GM19023 (cell line): Measurements from ENCODE around the gene CSRNP2.
A peak's percentile ranks its signal among the peaks of the same experiment; 100 is the strongest.
"Not testable (repeated sequence)": the region's sequence is repeated elsewhere in the genome, so short reads cannot be mapped to it uniquely, and the experiment has no call there.

ENCODE experiments used
- ATAC-seq: cut with Tn5 transposase; IDR thresholded peaks from one replicate; pipeline ENCODE4 v1.9.1; 2021; ENCODE audit warnings: mild to moderate bottlenecking, moderate library complexity; ENCODE audit not compliant: unreplicated experiment

The CSRNP2 gene

DNA sequence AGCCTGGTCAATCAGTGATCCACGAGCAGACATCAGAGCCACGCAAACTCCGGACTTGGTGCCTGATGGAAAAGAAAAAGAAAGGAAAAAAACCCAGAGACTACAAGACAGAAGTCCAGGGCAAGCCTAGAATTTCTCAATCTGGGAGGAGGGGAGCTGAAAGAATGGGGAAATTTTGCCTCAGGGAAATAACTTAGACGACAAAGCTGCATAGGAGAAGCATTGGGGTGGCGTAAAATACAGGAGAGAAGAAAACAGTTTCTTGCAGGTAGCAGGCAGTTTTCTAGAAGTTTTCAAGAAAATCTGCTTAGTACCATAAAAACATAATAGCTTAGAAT lies 54.6 kb downstream of the CSRNP2 start:
- no peak for ATAC-seq

DNA sequence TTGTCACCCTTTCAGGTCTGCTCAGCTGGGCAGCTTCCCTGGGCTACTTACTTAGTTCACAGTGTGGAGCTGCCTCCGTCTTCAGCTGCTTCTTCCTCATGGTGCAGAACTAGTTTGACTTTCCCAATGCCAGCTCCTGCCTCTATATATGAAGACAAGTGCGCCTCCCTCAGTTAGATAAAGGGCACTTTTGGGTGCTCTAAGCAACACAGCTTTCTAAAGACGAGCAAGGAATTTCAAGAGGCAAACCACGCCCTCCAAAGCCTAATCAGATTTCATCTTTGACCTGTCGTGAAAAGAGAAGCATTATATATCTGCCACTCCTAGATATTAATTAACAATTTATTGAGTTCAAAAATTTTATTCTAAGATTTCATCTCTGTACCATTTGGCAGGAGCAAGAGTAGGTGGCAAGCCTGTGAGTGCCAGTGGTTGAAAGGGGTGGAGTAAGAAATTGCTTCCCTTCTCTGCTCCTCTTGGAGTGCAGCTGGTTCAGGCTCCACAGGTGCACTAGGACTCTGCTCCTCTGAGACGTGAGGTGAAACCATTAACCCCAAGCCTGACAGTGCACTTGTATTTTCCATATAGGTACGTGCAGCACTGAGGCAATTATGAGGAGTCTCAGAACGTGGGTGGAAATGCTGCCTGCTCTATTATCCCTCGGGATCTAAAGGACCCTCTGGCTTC lies 55.1 kb downstream of the CSRNP2 start:
- no peak for ATAC-seq

DNA sequence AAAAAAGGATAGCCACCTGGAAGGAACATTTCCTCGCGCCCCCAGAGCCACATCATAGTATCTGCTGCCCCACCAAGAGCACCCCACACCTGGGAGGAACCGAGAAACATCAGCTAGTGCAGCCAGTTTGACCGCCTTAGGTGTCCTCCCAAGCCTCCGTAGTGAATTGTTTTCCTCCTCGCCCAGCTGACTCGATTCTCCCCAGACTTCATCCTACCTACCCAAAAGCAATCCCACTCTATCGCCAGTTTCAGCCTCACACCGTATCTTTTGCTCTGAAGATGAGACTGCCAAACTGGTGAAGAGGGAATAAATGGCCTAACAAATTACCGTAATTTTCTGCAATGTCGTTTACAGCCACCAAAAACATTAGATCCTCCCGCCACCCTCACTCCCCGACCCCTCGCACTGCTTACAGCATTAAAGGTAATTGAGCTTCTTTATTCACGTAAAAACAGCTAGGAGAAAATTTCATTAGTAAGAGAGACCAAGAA lies 56.0 kb downstream of the CSRNP2 start:
- no peak for ATAC-seq

DNA sequence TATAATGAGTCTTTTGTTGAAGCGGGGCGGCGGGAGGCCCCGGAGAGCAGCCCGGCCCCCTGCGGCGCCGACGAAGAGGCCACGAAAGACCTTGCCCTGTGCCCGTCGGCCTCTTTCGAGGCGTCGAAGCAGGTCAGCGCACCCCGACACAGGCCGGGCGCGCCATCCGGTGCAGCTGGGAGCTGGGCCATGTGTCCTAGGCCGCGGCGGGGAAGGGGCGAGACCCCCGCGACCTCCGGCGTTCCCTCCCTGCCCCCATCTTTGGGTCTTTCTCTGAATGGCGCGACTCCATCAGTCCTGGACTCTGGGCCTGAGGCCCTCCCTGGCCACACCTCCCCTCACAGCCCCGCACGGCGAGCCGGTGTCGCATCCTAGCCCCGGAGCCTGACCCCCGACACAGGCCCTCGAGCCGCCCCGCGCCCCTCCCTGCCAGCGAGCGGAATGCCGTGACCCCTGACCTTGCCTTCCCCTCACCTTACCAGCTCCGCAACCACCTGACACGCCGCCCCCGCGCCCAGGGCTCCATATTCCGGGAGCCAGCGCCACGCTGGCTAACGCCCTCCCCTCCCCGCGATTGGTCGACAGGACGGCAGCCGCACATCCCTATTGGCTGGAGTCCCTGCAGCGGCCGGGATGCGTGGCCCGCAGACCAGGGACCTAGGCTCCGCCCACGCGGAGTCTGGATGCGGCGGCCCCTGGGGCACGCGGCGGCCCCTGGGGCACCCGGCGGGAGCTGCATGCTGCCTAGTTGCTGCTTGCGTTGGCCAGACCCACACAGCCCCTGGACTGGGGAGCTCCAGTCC lies 57.4 kb downstream of the CSRNP2 start, which contains the start of gene SLC11A2:
Gene SLC11A2 (minus strand): TSS at position 549 of the 803 bp plus-strand sequence. CDS start 15,656 bp downstream, outside the sequence.
- peak; percentile 98 for ATAC-seq

DNA sequence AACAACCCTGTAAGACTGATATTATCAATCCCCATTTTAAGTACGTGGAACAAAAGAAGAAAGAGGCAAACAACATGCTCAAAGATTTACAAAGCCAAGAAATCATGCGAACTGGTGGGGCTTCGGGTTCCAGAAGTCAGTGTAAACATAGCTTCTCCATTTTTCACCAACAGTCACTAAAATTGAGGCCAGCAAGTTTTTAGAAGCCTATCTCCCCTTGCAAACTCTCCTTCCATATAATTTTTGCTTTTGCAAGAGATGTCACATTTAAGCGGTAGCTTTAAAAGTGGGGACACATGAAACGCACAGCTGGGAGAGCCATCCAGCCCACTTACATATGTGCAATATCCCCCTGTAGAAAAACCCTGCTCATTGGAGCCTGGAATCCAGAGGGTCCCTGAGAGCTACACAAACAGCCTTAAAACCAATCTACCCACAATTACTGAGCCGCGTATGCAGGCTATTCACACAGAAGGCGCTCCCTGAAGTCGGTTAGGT lies 58.0 kb downstream of the CSRNP2 start:
- no peak for ATAC-seq

DNA sequence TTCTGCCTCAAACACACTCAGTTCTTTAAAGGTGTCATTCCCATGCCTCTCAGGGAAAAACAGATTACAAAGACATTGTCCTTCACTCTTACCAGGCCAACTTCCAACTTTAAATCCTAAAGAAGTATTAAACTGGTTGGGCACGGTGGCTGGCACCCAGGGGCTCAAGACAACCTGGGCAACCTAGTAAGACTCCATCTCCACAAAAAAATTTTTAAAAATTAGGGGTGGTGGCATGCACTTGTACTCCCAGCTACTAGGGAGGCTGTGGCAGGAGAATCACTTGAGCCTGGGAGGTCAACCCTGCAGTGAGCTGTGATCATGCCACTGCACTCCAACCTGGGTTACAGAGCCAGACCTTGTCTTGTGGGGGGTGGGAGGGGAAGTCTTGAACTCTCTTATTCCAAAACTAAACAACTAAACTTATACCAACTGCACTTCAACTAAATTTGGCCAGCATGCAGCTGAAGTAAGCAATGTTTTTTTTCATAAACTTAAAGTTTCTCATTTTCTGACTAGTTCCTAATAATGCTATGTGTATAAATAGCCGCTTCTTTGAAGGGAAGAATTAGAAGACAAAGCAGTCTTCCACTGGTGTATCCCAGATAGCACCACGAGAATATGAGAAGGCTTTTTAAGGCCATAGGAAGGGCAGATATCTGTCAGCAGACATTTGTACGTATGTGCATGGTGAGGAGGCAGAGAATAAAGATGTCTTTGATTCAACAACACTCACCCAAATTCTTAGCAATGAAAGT lies 59.6 kb downstream of the CSRNP2 start:
- ATAC-seq, result no peak

DNA sequence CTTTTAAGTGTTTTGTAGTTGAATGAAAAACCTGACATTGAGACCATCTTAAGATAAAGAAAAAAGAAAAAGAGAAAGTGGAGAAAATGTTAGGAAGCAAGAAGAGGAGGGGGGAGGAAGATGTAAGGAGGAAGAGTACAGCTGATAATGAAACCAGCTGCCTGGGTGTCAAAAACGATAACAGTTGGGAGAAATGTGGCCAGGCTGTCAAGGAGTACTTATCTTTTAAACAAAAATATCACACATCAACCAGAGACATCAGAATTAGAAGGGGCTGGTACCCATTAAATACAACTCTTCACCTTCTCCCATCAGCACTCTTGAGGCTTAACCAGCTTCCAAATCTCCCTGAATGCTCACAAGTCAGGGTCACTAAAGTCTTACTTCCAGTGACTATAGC lies 61.7 kb downstream of the CSRNP2 start:
- ATAC-seq, result no peak

DNA sequence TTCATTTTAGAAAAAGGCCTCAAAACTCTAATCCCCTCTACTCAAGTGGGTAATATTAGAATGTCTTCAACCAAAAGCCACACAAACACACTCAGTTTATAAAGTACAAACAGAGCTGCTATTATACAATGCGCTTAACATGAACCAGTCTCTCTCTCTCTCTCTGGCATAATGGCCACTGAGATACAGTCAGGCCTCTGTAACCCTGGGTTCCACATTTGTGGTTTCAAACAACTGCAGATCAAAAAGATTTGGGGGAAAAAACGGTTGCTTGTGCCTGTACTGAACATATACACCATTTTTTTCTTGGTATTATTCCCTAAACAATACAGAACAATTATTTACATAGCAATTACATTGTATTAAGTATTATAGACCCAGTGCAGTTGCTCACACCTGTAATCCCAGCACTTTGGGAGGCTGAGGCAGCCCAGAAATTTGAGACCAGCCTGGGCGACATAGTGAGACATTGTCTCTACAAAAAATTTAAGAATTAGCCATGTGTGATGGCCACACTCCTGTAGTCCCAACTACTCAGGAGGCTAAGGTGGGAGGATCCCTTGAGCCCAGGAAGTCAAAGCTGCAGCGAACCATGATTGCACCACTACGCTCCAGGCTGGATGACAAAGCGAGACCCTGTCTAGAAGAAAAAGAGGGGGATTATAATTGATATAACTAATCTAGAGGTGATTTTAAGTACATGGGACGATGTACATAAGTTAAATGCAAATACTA lies 62.8 kb downstream of the CSRNP2 start:
- ATAC-seq, result no peak

DNA sequence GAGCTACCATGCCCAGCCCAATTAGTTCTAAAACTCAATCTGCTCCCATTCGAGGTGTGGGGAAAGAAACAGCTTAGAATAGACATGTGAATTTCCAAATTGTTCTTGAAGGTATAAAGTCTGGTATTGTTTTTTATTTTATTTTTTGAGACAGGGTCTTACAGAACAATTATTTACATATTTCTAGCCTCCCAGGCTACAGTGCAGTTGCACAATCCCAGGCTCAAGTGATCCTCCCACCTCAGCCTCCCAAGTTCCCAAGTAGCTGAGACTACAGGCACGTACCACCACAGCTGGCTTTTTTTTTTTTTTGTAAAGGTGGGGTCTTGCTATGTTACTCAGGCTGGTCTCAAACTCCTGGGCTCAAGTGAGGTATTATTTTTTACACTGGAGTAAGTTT lies 63.5 kb downstream of the CSRNP2 start:
- ATAC-seq, result no peak

DNA sequence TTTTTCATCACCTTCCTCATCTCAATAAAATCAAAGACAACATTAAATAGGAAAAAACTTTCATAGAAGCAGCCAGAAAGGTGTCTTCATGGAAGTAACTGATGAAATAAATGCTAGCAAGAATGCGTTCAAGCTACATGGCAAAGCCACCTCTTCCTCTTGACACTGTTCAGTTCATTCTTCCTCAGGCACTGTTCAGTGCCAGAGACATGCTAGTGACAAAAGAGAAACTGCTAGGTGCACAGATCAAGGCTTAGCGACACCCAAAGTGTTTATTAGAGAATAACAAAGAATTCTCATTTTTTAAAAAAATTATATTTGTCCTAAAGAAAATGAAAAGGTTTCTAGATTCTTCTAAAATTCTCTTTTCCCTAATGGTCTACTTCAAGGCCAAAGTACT lies 64.4 kb downstream of the CSRNP2 start:
- no peak for ATAC-seq

DNA sequence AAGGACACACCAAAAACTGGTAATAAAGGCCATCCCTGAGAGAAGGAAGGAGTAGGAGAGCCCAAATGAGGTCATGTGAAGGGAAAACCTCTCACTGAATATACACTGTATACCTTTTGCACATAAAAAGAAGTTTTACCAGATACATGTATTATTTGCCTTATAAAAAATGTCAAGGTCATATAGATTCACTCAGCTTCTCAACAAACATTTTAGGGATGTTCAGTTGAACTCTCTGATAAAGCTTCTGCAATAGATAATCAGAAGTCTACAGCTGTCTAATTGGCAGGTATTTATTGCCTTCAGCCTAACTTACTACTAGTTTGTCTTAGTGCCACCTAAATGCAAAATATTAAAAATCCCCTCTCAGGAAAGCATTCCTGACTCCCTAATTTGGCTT lies 65.9 kb downstream of the CSRNP2 start:
- ATAC-seq, result no peak

DNA sequence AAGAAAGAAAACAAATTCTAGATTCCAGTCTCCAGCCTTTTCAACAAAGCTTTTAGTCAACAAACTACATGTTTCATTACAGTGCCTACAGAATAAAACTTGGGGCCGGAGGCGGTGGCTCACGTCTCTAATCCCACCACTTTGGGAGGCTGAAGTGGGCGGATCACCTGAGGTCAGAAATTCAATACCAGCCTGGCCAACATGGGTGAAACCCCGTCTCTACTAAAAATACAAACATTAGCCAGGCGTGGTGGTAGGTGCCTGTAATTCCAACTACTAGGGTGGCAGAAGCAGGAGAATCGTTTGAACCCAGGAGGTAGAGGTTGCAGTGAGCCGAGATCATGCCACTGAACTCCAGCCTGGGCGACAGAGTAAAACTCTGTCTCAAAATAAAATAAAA lies 68.9 kb downstream of the CSRNP2 start:
- not testable (repeated sequence) for ATAC-seq

DNA sequence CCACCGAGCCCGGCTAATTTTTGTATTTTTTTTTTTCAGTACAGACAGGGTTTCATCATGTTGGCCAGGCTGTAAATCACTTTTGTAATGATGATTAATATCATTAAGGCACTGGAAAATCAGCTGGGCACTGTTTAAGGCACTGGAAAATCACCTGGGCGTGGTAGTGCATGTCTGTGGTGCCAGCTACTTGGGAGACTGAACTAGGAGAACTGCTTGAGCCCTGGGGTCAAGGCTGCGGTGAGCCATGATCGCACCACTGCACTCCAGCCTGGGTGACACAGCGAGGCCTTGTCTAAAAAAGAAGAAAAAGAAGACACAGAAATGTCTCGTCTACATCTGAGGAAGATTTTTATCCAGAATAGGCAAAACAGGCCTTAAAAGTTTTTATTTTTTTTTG lies 70.0 kb downstream of the CSRNP2 start:
- ATAC-seq, result no peak

DNA sequence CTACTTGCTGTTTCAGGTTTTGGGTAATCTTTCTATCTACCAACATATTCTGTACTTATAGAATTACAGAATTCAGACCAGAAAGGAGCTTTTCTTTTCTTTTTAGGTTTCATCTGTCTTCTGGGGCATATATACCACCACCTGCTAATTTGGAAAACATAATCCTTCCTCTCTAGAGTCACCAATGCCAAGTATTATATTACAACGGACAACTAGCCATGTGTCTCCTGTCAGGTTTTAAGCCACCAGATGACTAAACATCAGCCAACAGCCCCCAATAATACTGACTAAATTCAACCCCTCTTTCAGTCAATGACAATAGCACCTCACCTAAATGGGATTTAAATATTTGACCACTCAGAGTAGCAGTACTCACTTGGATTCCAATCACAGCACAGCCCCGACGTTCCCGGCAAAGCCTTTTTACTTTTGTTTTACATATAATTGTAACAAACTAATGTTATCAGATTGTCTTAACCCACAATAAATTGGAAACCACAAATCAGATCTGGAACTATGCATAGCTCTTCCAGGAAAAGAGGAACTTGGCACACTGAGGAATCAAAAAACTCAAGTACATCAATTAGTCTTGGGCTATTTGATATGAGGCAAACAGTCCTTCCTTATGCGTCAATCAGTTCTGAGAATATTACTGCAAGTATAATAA lies 70.7 kb downstream of the CSRNP2 start:
- ATAC-seq, result no peak

DNA sequence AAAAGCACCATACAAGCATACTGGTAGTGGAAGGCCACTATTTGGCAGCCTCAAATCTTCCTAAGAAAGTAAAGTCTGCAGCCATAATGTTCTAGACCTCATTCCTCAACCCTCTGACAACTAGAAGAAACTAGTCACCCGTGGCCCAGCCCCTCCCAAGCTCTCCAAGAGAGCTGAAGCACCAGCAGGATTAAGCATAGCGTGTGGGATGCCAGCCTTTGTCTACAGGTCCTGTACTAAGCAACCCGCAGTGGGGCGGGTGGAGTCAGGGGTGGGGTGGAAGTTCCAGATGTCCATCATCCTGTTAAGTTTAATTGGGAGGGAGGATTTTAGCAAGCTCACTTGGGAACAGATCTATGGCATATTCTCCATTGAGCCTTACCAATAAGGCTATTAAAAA lies 71.4 kb downstream of the CSRNP2 start:
- ATAC-seq, result no peak
